GM19035 (cell line): ENCODE measurements around the gene RNU6-9.

Experiments used
- ATAC-seq: cut with Tn5 transposase; IDR thresholded peaks from one replicate; pipeline ENCODE4 v1.9.1; 2021; ENCODE audit not compliant: unreplicated experiment

Gene RNU6-9

DNA sequence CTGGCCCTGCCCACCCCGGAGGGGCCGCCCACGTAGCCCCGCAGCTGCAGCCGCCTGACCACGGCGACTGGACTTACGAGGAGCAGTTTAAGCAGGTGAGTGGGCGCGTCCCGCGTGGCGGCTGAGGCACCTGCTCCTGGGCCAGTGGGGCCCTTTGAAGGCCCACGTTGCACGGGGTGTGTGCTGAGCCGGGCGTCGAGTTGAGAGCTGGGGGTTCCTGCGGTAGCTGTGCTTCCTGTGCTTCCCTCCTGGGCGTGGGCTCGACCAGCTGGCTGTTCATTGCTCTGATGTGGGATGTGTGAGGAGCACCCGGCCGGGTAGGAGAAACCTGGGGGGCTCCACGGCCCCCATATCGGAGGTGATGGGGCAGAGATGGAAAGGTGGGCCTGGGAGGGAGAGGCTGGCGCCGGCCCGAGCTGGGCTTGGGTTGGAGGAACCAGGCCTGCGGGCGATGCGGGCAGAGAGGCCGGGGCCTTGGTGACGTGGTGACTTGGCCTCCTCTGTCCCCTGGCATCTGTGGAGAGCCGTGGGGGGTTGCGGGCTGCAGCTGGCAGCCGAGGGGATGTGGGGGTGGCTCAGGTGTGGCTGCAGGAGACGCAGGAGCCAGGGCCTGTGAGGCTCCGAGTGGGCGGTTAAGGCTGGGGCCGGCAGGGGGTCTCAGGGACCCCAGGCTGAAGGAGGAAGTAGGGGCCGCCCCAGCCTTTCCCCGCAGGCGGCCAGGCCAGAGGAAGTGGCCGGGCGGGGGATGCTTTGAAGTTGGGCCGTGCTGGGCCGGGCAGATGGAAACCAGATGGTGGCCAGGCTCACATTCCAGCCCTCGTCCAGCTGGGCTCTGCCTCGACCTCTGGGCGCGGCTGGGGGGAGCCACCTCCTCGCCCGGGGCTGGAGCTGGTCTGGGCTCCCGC, 39.6 kb downstream of the RNU6-9 start:
- ATAC-seq, result no peak

DNA sequence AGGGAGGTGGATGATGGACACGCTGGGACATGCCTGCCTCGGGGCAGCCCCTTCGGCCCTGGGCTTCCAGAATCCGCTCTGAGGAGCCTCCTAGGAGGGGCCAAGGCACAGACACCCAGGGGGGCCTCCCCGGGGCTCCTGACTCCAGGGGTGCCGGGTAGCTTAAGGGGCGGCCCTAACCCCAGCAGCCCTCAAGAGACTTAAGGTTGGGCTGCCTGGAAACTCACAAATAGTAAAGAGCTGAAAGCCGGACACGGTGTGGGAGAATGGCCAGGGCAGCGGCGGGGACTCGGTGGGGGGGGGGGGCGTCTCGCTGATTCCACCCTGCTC, 40.2 kb downstream of the RNU6-9 start:
- no peak for ATAC-seq

DNA sequence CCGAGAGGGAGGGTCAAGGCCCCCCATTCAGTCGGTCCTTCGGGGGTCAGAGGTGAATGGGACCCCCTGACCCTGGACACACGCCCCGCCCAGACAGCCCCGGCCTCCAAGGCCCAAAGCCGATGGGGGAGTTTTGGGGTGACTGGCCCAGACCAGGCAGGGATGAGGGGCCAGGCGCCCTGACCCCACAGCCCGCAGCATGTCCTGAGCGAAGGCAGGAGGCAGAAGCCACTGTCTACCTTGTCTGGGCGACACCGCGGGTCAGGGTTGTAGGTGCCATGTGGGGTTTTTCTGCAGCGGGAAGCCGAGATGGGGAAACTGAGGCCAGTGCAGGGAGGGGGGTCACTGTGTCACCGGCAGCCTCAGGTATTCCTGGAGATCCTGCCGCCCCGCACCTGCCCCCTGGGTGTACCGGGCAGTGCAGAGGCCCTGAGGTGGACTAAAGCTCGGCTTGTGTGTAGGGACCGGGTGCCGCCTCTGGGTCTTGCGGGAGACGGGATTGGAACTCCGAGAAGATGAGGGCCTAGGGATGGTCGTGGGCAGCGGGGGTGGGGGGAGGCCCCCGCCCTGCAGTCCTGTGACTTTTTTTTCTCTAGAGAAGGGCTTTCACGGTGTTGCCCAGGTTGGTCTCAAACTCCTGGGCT, 41.0 kb downstream of the RNU6-9 start:
- no peak for ATAC-seq

DNA sequence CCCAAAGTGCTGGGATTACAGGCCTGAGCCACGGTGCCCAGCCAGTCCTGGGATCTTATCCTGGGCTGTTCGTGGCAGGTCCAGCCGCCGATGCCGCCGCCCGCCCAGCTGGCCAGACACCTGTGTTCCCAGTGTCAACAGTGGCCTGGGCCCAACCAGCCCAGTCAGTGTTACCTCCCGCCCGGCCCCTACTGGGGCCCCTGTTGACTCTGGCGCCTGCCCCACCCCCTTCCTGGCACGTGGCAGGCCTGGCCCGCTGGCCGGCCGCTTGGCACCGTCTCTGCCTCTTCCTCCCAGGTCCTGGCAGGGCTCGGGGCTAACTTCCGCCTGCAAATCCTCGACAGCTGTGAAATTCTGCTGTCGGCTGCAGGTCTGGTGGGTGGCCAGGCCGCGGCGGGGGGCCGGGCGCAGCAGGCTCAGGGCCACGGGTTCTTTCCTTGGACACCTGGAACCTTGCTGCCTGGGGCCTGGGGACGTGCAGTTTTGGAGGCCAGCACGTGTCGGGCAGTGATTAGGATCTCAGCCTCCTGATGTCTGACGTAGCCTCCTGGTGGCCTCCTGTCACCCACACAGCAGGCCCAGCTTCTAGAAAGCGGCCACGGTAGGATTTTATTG, 41.7 kb downstream of the RNU6-9 start:
- ATAC-seq, result no peak

DNA sequence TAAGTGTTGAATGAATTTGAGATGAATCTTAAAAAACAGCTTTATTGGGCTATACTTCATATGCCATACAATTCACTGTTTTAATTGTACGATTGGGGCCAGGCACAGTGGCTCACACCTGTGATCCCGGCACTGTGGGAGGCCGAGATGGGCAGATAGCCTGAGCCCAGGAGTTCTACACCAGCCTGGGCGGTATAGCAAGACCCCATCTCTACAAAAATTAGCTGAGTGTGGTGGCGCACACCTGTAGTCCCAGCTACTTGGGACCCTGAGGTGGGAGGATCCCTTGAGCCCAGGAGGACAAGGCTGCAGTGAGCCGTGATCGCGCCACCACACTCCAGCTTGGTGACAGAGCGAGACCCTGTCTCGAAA, 42.9 kb downstream of the RNU6-9 start:
- ATAC-seq, result no peak

DNA sequence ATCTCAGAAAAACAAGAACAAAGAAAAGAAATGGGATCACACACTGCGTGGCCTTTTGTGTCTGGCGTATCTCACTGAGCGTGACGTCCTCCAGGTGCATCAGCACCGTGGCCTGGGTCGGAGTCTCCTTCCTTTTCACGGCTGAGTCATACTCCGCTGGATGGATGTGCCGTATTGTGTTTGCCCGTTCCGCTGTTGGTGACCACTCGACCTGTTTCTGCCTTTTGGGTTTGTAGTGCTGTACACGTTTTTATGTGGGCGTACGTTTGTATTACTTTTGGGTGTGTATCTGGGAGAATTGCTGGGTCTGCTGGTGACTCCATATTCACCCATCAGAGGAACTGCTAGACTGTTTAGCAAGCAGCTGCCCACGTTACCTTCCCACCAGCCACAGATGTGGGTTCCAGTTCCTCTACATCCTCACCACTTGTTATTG, 44.0 kb downstream of the RNU6-9 start:
- ATAC-seq, result no peak

DNA sequence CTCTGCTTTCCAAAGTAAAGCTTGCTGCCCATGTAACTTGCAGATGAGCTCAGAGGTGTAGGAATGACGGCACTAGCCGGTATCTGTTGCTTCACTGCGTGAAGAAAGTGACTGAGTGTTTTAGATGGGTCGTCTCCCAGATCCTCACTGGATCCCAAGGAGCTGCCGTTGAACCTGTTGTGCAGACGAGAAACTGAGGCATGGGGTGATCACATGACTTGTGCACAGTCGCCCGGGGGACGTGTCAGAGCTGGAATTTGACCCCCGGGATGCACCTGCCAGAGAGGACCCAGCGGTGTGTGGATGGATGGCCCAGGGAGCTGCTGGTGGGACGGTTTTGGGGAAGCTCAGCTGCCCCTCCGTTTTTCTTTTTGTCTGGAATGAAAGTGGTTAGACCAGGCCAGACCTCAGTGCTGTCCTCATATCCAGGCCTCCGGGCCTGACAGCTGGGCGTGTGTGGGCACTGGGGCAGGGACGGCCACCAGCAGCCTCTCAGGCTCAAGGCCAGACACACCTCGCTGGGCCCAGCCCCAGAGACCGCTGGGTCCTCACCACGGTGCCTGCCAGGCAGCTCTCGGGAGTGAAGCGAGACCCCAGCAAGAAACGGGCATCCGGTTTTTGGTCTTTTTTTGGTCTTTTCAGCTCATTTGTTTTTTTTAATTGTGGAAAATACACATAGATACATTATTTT, 45.1 kb downstream of the RNU6-9 start:
- no peak for ATAC-seq

DNA sequence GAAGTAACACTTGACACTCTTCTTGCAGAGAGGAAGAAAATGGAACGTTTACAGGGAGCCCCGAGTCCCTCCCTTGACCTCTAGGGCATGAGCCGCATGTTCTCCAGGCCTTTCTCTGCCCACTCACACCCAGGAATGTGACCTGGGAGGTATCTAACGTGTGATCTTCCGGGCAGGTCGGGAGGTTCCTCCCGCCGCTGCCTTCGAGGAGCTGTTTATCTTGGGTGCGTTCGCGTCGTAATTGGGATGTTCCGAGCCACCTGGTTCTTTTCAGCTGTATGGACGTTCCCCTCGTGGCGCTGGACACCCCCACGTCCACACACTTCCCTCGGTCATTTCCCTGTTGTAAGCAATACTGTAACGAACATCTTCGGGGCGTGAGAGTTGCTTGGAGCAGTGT, 46.2 kb downstream of the RNU6-9 start:
- ATAC-seq, result no peak

DNA sequence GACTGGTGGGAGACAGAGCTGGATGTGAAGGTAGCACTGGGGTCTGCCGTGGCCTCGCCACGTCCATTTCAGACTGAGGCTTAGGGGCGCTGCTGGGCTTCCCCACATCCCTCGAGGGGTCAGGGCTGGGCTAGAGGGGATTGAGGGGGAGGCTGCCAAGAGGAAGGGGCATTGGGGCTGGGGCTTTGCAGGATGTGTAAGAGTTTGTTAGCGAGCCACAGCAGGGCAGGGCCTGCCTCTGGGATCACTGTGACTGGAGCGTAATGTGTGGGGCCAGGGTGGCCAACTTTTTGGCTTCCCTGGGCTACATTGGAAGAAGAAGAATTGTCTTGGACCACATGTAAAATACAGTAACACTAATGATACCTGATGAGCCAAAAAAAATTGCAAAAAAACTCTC, 46.6 kb downstream of the RNU6-9 start:
- no peak for ATAC-seq

DNA sequence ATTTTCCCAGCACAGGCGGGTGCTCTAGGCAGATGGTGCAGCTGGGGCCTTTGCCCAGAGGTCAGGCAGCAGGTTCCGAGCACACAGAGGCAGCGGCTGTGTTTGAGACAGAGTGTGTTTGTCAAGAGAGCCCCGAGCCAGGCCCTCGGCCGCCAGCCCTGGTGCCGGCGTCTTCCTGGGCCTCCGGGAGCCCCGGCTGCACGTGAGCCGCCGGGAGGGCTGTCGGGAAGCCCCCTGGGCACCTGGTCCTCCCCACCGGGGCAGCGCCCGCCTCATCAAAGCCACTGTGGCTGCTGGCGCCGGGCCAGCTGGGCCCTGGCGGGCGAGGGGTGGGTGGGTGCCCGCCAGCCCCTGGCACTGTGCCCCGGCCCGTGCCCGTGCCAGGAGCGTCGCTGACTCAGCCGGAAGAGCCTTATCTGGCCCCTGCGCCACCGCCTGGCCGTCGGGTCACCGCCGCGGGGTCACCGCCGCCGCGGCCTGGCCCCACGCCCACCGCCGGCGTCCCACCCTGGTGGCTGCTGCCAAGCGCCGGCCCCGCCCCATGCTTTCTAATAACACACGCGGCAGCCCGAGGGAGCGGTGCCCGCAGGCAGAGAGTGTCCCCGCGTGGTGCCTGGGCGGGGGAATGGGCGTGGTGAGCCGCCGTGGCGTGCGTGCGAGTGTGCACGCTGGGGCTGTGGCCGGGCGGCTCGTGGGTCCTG, 47.5 kb downstream of the RNU6-9 start:
- ATAC-seq, result no peak

DNA sequence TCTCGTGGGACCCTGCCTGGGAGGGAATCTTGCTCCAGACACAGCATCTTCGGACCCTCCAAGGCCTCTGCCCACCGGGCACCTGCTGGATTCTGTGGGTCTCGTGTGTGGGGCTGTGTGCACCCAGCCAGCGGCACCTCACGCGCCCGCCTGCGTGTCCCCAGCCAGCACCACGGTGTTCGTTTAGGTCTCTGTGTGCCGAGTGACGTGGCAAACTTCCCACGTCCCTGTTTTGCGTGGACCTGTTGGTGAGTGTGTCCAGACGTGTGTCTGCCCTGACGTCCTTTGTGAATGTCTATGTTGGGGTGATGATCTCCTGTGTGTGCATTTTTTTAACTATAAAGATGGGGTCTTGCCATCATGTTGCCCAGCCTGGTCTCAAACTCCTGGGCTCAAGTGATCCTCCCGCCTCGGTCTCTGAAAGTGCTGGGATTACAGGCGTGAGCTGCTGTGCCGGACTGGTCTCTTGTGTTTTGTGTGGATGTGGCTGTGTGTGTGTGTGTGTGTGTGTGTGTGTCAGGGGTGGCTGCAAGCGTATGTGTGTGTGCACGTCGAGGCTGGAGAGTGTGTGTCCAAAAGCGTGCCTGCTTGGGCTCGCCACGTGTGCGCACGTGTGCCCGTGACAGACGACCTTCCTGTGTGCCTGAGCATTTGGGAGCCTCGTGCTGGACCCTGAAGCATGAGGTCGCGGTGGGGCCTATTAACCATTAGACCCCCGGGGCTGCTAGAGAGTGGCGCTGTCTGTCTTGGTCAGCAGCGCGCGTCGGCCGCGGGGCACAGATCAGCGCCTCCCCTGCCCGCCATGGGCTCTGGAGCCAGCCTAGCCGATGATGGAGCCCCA, 48.2 kb downstream of the RNU6-9 start:
- no peak for ATAC-seq

DNA sequence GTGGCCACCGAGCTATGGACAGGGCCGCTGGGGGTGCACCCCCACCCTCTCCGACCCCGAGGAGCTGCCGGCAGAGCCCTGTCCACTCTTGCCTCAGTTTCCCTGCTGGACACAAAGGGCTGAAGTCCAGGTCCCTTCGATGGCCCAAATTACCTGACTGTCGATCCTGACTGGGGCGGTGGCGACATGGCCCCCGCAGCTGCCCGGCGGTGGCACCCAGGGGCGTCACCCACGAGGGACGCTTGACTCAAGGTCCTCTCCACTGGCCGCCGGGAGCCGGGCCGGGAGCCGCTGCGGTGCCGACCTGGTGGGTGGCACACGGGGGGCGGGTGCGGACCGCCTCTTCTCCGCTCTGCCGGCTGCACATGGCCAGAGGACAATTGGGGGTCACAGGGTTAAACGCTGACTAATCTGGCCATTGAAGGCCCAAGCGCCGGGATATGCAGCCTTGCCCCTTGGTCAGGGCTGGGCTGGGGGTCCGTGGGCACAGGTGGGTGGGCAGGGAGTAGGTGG, 48.9 kb downstream of the RNU6-9 start:
- no peak for ATAC-seq
